ENCODE data around the gene SMAD6.

The SMAD6 gene

GRCh38 chr15:66702035-66702786 lies at the start of gene SMAD6:
Gene SMAD6 (plus strand): TSS chr15:66702236. CDS start chr15:66703259, 1,023 bp downstream.
- DNase-seq, result peak; percentile 71

GRCh38 chr15:66652806-66653205 lies 49.2 kb upstream of the SMAD6 start:
- DNase-seq, result no peak

GRCh38 chr15:66653398-66653797 lies 48.6 kb upstream of the SMAD6 start:
- DNase-seq, result no peak

GRCh38 chr15:66653852-66654251 lies 48.2 kb upstream of the SMAD6 start:
- DNase-seq, result no peak

GRCh38 chr15:66654361-66654738 lies 47.7 kb upstream of the SMAD6 start:
- no peak for DNase-seq

GRCh38 chr15:66654739-66655375 lies 47.2 kb upstream of the SMAD6 start:
- DNase-seq, result no peak

GRCh38 chr15:66655511-66655910 lies 46.5 kb upstream of the SMAD6 start:
- DNase-seq, result no peak

GRCh38 chr15:66655997-66656396 lies 46.0 kb upstream of the SMAD6 start:
- DNase-seq, result no peak

GRCh38 chr15:66657185-66658020 lies 44.6 kb upstream of the SMAD6 start:
- DNase-seq, result no peak

- DNase-seq, result no peak
Measured at GRCh38 chr15:66658044-66658443, 44.0 kb upstream of the SMAD6 start.

- DNase-seq, result no peak
Measured at GRCh38 chr15:66658855-66659254, 43.2 kb upstream of the SMAD6 start.

- DNase-seq, result no peak
Measured at GRCh38 chr15:66659384-66659783, 42.7 kb upstream of the SMAD6 start.

- DNase-seq, result no peak
Measured at GRCh38 chr15:66661432-66662096, 40.5 kb upstream of the SMAD6 start.

- no peak for DNase-seq
Measured at GRCh38 chr15:66662522-66662921, 39.5 kb upstream of the SMAD6 start.

- no peak for DNase-seq
Measured at GRCh38 chr15:66663664-66664063, 38.4 kb upstream of the SMAD6 start.

- no peak for DNase-seq
Measured at GRCh38 chr15:66670175-66670574, 31.9 kb upstream of the SMAD6 start.

GRCh38 chr15:66670762-66671580 lies 31.1 kb upstream of the SMAD6 start:
- peak; percentile 52 for DNase-seq

GRCh38 chr15:66672867-66673266 lies 29.2 kb upstream of the SMAD6 start:
- no peak for DNase-seq

- no peak for DNase-seq
Measured at GRCh38 chr15:66673410-66674322, 28.4 kb upstream of the SMAD6 start.

GRCh38 chr15:66674756-66675155 lies 27.3 kb upstream of the SMAD6 start:
- no peak for DNase-seq

- DNase-seq, result no peak
Measured at GRCh38 chr15:66675446-66675845, 26.6 kb upstream of the SMAD6 start.
